GM18499 (cell line): Measurements from ENCODE around the gene PPP1R18.
"Not testable (repeated sequence)": the region's sequence is repeated elsewhere in the genome, so short reads cannot be mapped to it uniquely, and the experiment has no call there.

Experiments
- ATAC-seq: cut with Tn5 transposase; IDR thresholded peaks from one replicate; pipeline ENCODE4 v1.9.1; 2021; ENCODE audit warnings: moderate number of reproducible peaks; ENCODE audit not compliant: insufficient read depth, unreplicated experiment

PPP1R18 gene

DNA sequence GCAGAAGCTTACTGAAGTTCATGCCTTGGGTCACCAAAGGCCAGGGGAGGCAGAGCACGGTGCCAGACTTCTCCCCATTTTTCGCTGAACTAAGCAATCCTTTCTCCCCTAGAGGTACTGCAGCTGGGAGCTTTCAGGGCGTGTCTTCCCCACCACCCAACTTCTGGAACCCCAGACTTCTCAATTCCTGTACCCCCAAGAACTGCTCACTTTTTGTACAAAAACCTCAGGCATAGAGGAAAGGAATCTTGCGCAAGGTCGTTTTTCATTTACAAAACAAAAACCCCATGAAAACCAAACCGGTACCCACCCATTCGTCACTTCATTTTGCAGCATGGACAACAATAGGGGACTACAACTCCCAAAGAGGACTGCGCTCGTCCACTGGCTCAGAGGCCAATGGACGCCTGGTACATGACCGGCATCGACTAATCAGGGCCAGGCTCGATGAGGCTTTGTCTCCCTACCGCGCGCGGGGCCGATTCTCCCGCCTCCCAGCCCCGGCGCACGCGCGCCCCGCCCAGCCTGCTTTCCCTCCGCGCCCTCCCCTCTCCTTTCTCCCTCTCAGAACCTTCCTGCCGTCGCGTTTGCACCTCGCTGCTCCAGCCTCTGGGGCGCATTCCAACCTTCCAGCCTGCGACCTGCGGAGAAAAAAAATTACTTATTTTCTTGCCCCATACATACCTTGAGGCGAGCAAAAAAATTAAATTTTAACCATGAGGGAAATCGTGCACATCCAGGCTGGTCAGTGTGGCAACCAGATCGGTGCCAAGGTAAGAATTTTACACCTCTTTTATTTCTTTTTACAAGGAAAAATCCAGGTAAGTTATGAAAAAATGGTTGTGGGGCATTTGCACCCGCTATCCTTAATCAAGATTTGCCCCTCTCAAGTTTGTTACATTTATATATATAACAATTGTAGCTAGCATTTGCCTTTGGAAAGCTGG is 33.6 kb upstream of the PPP1R18 start, which contains the start of gene TUBB:
Gene TUBB (plus strand): TSS at position 562 of the 947 bp plus-strand sequence. CDS start 155 bp downstream, at position 717.
- no peak for ATAC-seq

DNA sequence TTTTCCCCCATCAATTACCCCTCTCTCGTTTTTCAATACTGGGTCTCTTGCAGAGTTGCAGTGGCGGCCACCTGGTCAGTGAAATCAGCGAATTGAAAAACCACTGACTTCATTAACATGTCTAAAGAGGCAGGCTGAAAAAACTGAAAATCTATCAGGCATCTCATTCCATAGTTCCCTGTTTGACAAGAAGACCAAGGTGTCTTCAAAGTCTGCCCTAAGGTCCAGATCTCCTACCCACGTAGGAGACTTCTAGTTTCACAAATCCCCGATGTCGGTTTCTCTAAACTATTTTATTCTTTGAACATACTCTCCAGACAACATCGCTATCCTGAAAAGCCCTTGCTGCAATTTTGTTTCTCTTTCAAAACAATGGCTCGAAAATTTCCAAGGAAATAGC is 32.9 kb upstream of the PPP1R18 start:
- no peak for ATAC-seq

DNA sequence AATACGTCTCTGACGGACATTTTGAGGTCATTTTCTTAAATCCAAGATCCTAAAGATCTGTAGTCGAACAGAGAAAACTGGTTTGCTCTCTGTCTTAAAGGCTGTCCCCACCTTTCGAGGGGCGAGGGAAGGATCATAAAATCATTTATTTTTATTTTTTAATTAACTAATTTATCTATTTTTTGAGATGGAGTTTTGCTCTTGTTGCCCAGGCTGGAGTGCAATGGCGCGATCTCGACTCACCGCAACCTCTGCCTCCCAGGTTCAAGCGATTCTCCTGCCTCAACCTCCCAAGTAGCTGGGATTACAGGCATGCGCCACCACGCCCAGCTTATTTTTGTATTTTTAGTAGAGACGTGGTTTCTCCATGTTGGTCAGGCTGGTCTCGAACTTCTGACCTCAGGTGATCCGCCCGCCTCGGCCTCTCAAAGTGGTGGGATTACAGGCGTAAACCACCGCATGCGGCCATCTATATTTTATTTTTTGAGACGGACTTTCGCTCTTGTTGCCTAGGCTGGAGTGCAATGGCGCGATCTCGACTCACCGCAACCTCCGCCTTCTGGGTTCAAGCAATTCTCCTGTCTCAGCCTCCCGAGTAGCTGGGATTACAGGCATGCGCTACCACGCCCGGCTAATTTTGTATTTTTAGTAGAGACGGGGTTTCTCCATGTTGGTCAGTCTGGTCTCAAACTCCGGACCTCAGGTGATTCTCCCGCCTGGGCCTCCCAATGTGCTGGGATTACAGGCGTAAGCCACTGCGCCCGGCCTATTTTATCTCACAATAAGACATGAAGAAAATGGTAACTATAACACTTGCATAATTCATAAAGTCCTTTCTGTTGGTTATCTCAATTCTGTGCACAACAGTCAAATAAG is 31.6 kb upstream of the PPP1R18 start:
- not testable (repeated sequence) for ATAC-seq

DNA sequence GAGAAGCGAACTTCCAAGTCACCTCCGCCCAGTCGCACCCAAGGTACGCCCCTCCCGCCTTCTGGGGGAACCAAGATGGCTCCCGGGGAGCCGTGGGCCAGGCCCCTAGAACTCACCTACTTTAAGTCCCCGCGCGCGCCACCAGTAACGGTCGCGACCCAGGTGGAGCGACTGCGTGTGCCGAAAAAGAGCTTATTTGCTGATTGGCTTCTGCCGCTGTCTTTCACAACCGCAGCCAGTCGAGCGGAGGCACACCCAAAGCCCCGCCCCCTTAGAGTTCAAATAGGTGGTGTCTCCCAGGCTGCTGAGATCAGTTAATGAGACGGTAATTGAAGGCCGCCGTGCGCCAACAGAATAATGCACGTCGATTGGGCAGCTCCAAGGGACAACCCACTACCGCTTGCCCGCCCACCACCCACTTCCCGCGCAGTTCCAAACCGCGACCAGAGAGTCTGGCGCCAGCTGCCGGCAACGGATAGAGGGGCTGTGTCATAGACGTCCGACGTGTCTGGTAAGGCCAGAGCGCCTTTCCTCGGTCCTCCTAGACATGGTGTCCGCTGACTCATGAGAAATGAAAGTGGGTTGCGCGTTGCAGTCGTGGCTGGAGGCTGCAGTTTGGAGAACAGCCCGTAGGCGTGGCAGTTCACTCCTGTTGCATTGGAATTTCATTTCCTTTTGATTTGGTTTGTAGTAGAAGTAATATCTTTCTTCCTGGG is 30.8 kb upstream of the PPP1R18 start, which contains the start of gene MDC1:
Gene MDC1 (minus strand): TSS at position 153 of the 716 bp plus-strand sequence. CDS start 2,106 bp downstream, outside the sequence.
- ATAC-seq: peak; percentile 58

DNA sequence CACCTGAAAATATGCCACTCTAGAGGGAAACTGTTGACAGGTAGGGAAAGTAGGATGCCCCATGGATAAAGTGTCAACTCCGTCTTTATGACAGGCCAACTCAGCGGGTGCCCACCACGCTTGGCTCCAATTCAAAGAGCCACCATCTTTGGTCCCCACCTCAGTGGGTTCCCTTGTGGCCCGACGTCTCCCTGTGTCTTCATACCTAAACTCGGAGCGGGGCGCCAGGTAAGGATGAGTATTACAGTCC is 30.4 kb upstream of the PPP1R18 start:
- ATAC-seq: no peak

DNA sequence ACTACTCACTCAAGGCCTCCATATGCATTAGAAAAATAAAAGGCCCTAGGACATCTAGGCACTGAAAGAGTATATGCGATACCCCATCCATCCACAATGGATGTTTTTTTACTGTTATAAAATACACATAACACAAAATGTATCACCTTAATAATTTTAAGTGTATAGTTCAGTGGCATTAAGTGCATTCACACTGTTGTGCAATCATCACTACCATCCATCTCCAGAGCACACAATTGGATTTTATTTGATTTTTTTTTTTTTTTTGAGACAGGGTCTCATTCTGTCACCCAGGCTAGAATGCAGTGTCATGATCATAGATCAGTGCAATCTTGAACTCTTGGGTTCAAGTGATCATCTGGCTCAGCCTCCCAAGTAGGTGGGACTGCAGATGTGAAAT is 27.8 kb upstream of the PPP1R18 start:
- no peak for ATAC-seq

- no peak for ATAC-seq
Observed at GRCh38 chr6:30712441-30712945, 26.0 kb upstream of the PPP1R18 start.

DNA sequence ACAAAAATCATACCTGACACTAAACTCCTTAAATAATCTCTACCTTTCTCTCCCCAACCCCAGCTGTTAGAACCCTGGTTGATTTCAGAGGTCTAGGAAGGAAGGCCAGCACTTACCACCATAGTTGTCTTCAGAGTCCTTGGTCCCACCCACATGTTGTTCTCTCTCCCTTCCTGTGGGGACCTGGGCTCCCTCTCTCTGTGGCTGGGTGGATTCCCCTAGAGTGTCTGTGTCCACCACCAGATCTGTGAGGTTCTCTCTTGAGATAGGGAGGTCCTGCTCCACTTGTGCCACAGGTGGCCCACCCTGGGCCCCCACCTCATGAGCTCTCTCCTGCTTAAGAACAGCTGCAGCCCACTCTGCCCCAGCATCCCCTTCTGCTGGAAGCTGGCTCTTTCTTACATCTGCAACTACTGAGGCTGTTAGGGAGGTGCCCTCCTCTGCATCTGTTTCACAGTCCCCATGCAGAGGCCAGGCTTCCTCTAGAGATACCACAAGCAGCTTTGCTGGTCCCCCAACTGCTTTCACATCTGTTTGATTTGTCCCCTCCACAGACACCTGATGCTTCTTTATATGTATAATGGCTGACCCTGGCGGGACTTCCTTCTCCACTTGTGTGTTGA is 25.4 kb upstream of the PPP1R18 start:
- ATAC-seq: no peak

- no peak for ATAC-seq
Observed at GRCh38 chr6:30709101-30709868, 22.8 kb upstream of the PPP1R18 start.

DNA sequence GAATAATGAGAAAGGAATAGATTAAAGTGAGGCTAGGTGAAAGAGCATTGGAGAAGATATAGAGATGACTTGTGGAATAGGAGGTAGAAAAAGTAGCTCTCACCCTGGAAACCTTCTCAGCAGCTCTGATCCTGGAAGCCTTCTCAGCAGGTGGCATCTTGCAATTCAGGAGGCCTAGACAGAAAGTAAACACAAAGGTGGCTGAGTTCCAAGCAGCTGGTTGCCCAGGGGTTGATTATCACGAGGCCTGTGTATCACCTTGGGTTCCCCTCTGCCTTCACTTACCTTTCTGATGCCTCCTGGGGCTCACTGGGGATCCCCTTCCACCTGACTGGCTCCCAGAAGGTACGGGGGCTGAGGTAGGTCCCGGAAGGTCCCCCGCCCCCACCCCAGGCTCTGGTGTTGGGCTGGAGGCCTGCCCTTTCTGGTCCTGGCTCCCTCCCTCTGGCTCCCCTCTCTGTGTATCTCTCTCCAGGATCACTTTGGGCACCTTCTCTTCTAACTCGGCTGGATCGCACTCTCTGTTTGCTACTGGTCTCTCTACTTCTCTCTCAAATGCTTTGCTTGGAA is 20.9 kb upstream of the PPP1R18 start:
- ATAC-seq: no peak

GRCh38 chr6:30705620-30706019 is 19.2 kb upstream of the PPP1R18 start:
- ATAC-seq: no peak

DNA sequence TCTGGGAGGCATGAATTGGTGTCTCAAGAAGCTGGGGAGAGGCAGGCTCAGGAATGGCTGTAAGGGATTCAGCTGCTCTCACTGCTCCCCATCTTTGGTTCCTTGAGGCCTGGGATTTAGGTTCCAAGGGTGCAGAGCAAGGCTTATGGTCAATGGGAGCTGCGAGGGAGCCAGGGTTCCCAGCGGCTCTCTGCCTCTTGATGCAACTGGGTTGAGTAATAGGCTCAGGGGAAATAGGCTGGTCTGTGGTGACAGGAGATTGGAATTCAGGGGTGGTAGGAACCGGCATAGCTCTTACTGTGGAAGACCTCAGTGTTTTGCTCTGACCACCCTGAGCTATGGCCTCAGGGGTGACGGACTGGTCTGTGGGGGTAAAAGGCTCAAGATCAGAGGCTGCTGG is 17.4 kb upstream of the PPP1R18 start:
- ATAC-seq: no peak

GRCh38 chr6:30703011-30703410 is 16.6 kb upstream of the PPP1R18 start:
- no peak for ATAC-seq

DNA sequence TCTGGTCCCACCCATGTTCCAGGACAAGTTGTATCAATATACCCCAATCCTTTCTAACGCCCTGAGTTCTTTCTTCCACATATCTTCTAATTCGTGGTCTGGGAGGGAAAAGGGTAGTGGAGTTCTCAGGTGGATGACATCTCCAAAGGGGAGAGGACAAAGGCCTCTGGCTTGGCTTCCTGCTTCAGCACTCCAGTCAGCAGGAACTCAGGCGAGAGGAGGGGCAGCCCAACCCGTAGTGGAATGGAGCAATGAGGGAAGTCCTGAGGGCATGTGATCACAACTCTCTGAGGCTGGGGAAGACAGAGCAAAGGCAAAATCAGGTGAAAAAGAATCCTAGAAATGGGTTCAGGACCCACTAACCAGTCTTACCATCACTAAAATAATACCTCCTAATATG is 13.9 kb upstream of the PPP1R18 start:
- no peak for ATAC-seq

DNA sequence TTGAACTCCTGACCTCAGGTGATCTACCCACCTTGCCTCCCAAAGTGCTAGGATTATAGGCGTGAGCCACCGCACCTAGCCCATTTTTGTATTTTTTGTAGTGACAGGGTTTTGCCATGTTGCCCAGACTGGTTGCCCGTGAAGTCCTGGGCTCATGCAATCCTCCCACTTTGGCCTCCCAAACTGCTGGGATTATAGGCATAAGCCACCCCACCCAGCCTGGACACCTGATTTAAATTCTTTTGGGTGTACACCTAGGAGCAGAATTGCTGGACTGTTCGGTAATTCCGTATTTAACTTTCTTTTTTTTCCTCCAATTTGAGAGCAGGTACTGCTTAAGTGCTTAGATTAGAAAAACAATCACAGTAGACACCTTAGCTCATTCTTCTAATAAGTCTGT is 10.0 kb upstream of the PPP1R18 start:
- no peak for ATAC-seq

DNA sequence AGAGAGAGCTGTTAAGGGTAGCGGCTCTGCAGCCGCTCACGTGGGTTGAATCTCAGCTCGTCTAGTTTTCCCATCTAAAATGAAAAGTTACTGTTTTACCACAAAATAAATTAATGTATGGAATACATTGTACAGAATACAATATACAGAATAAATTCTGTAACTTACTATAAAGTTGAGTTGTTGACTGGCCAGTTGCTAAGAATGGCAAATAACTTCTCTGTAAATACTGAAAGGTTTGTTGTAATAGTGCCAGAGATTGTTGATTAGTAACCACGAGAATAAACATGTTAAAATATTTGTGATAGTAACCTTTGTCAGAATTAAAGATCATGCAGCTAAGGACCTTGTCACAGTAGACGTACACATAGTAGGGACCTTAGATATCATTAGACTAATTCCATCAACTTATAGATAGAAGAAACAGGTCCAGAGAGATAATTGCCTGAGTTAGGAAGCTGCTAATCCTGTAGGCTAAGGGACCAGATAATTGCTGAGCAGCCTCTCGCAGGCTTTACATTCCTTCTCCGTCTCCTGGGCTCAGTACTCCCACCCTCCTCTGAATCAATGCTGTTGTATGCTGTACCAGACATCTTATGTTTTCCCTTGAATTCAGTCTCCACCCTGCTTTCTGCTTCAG is 4.9 kb upstream of the PPP1R18 start:
- ATAC-seq: no peak

- no peak for ATAC-seq
Observed at GRCh38 chr6:30690403-30691207, 4.2 kb upstream of the PPP1R18 start, which contains the start of gene NRM. Gene NRM (minus strand): TSS chr6:30690984. CDS start chr6:30690974, 10 bp downstream.
